NCI-H748 (cell line): ENCODE data around the gene ZCCHC3.
"Not testable (repeated sequence)": the region's sequence is repeated elsewhere in the genome, so short reads cannot be mapped to it uniquely, and the experiment has no call there.

ENCODE experiments used
- DNase-seq: peaks from one replicate; lab custom pipeline; 2025; ENCODE audit not compliant: unreplicated experiment; lab: John Stamatoyannopoulos, UW

Gene ZCCHC3, protein sequence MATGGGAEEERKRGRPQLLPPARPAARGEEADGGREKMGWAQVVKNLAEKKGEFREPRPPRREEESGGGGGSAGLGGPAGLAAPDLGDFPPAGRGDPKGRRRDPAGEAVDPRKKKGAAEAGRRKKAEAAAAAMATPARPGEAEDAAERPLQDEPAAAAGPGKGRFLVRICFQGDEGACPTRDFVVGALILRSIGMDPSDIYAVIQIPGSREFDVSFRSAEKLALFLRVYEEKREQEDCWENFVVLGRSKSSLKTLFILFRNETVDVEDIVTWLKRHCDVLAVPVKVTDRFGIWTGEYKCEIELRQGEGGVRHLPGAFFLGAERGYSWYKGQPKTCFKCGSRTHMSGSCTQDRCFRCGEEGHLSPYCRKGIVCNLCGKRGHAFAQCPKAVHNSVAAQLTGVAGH

DNA sequence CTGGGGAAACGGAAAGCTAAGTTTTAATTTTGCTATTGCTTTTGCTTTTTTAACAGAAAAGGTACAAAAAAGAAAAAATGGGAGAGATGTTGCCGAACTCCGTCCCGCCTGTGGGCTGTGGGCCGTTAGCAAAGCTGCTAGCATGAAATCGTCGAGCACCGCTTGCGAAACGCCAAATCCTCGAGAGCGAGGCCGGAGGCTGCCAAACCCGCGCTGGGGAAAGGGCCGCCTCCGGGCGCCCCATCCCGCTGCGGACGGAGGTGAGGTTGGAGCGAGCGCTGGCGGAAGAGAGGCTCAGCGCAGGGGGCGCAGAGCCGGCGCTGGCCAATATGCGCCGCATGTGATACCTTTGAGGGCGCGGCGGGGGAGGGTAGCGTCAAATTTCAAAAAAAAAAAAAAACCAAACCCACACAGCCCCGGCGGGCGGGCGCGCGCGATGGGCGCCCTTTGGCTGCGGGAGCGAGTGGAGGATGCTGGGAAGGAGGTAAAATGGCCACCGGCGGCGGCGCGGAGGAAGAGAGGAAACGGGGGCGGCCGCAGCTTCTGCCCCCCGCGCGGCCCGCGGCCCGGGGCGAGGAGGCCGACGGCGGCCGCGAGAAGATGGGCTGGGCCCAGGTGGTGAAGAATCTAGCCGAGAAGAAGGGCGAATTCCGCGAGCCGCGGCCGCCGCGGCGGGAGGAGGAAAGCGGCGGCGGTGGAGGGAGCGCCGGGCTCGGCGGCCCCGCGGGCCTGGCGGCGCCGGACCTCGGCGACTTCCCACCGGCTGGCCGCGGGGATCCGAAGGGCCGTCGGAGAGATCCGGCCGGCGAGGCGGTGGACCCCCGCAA, at the start of gene ZCCHC3:
Gene ZCCHC3, plus strand, starts transcription at position 473 of the 827 bp plus-strand sequence. Its CDS starts 17 bp downstream, at position 490.
- DNase-seq: peak; percentile 99

DNA sequence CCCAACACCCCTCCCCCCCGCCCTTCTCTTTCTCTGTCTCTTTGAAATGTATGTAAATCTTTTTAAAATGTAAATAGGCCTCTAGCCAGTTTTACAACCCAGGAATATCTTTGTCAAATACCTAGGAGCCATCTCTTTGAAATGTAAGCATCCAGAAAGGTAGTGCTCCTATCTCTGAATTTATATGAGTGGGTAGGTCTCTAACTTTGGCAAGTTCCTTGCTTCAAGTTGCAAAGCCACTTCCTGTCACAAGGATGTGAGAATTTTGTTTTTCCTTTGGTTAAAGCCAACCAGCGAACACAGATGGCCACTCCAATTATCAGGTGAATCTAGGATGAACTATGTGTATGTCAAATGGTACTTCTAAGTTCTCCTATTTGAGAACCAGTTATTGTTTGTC, 46.0 kb upstream of the ZCCHC3 start:
- no peak for DNase-seq

DNA sequence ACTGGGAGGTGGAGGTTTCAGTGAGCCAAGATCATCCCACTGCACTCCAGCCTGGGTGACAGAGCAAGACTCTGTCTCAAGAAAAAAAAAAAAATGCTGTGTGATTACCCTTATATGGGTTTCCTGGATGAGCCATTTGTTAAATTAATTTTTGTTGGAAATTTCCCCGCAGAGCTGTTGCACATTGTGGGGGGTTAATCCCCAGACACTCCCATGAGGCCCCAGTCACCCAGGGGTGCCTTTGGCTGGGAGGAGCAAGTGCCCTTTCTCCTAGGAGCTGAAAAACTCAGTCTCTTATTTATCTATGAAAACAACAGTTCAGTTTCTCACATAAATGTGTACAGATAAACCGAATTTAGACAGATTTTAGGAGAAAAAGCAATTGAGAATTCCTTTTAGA, 44.6 kb upstream of the ZCCHC3 start:
- DNase-seq: no peak

DNA sequence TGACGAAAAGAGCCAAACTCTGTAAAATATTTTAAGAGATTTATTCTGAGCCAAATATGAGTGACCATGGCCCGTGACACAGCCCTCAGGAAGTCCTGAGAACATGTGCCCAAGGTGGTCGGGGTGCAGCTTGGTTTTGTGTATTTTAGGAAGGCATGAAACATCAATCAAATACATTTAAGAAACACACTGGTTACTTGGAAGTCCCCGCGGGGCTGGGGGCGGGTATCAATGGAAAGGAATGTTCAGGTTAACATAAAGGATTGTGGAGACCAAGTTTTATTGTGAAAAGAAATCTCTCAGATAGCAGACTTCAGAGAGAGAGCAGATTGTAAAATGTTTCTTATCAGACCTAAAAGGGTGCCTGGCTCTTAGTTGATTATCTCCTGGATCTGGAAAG, 43.9 kb upstream of the ZCCHC3 start:
- not testable (repeated sequence) for DNase-seq

DNA sequence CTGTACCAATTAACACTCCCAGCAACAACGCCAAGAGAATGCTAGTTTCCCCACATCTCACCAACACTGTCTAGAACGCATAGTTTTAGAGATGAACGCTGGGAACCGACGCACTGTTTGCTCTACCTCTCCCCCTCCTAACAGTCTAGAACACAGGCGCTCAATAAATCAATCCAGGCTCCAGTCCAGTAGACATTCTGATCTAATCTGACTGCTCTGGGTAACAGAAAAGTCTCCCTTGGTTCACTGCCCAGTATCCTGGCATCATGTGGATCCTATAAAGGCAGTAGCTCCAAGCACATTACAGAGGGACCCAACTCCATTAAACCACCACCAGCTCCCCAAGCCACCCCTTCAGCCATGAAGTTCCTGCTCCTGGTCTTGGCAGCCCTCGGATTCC, 40.0 kb upstream of the ZCCHC3 start, which contains the start of gene DEFB132:
Gene DEFB132, plus strand, starts transcription at position 306 of the 400 bp plus-strand sequence. Its CDS starts 55 bp downstream, at position 361.
- DNase-seq: no peak

DNA sequence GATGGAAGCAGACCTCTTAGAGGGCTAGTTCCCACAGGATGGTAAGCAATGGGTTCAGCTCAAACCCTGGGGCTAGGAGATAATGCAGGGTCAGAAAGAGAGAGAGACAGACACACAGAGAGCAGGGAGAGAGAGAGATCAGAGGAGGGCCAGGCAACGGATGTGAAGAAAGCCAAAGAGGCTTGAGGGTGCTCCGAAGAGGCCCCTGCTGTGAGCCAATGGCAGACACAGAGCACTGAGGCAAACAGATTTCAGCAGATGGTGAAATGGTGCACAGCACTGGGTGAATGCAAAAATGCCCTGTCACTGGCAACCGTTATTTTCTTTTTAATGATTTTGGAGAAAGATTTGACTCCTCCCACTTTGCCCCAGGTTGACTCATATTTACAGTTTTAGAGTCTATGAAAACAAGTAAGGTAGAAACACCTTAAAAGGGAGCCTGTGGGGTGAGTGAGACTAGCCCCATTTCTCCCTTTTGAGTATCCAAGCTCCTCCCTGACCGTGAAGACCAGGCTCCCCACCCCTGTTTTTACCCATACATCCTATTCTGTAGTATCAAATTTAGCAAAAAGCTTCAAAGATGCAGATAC, 39.0 kb upstream of the ZCCHC3 start:
- no peak for DNase-seq

DNA sequence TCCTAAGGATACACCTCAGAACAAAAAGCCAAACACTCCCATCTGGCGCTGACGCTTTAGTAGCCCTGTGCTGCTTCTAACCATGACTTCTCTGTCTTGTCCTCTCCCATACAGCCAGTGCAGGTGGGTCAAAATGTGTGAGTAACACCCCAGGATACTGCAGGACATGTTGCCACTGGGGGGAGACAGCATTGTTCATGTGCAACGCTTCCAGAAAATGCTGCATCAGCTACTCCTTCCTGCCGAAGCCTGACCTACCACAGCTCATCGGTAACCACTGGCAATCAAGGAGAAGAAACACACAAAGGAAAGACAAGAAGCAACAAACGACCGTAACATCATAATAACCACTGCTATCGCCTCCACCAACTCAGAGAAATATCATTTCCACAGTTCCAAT, 38.4 kb upstream of the ZCCHC3 start:
- peak; percentile 32 for DNase-seq

DNA sequence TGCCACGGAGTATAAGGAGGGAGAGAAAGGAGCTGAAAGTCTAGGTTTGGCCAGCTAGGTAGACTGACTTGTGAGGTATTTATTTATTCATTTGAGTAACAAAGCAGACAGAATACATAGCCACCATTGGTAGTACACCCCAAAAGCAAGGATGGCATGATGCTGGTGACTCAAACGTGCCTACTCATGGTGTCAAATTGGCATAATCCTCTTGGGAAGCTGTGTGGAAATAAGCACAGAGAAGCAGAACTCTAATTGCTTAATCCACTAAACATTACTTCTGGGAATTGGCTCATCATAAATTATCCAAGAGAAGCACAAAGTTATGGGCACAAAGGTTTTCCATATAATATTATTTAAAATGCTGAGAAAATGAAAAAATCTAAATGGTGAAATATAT, 37.4 kb upstream of the ZCCHC3 start:
- DNase-seq: no peak

DNA sequence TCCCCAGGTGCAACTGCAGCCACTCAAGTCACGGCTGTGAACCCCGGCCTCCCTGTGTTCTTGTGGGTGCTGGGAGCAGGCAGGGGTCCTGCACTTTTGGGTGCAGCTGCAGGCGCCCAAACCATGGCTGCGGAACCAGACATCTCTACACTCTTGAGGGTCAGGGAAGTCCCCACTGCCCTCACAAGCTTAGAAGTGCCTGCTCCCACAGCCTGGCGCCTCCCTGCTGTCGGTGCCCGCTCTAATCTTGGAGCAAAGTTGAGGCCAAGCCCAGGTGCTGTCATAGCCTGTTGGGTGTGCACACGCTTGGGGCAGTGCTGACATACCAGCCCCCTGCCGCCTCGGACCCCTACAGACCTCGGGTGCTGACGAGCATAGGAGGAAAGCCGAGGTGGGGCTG, 33.7 kb upstream of the ZCCHC3 start:
- DNase-seq: no peak

DNA sequence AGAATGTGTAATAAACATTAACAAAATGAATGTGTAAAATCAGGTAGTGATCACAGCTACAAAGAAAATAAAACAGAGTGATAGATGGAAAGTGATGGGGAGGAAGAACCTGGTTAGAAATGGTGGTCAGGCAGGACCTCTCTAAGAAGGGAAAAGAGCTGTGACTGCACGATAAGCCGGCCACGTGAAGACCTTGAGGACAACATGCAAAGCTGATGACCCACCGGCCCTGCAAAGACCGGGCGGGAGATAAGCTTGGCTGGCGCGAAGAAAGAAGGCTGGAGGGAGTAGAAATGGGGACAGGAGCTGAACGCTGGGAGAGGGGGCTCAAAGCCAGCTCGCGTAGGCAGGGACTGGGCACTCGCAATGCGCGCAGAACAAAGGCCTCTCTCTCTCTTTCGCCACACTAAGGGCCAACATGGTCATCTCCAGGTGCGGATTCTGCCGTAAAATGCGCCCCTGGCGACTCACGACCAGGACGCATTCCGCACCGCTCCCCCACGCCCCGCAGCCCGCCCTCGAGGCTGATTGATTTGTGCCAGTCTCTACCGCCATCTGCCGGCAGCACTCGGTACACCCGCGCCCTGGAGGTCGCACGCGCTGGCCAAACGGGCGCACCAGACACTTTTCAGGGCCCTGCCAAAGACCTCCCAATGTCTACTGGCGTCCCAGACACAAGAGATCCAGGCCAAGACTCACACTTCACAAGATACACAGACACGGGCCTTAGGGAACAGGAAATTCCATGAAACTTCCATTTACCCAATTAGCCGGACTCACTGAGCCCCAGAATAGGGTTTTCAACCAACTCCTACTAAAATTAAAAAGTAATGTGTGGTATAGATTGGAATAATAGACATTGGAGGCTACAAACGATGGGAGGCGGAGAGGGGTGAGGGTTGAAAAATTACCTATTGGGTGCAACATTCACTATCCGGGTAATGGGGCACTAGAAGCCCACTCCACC, 30.5 kb upstream of the ZCCHC3 start:
- DNase-seq: peak; percentile 96

DNA sequence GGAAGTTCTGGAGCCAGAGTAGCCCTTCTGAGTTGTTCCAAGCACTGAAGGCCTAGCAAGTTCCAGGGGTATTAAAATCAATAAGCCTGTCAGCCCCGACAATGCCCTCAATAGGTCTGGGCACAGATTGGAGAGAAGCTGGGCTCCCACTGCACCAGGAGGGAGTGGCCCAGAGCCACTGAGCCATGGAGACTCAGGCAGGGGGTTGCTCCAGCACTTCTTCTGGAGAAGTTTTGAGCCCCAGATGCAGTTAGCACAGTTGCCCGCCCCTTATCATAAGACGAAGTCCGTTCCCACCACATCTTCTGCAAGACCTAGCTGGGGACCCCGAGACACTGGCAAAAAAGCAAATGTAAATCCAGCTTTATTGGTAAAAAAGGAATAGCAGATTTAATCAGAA, 26.9 kb upstream of the ZCCHC3 start:
- DNase-seq: no peak

DNA sequence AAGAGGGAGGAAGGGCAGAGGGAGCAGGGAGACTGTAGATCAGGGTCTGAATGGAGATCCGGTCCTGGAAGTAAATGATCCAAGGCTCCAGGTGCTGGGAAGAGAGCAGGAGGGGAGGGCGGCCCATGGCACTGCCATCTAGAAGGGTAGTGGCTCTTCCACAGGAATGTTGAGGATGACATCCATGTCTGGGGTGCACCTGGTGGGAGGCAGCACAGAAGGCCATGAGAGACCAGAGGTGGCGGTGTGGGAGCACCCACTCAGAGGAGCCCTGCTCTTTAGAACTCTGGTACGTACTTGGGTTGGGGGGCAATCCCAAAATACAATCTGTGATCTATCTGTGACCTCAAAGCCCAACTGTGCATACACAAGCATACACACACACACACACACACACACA, 26.3 kb upstream of the ZCCHC3 start:
- no peak for DNase-seq

DNA sequence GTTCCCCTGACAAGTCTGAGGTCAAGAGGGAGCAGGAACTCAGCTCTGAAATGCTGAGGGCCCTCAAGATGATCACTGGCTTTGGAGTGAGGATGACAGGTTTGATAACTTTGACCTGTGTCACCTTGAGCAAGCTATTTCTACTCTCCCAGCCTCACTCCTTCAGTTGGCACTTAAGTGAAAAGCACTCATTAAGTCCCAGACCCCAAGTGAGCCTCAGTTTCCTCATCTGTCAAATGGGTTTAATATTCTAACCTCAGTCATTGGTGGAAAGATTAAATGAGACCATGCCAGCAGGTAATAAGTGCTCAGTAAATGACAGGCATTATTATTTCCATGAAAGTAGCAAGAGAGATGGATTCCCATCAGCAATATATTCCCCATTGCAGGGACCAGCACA, 25.8 kb upstream of the ZCCHC3 start:
- DNase-seq: no peak

DNA sequence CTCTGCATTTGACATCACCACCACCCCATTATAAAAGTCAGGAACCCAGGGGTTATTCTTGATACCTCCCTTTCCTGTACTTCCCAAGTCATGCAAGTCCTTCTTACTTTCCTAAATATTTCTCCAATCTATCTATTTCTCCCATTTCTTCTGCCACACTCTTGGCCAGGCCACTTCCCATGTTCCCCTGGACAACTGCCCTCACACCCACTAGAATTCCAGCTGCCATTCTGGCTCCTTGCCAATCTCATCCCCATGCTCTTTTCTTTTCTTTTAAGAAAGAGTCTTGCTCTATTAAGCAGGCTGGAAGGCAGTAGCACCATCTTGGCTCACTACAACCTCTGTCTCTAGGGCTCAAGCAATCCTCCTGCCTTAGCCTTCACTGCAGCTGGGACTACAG, 24.7 kb upstream of the ZCCHC3 start:
- DNase-seq: no peak

DNA sequence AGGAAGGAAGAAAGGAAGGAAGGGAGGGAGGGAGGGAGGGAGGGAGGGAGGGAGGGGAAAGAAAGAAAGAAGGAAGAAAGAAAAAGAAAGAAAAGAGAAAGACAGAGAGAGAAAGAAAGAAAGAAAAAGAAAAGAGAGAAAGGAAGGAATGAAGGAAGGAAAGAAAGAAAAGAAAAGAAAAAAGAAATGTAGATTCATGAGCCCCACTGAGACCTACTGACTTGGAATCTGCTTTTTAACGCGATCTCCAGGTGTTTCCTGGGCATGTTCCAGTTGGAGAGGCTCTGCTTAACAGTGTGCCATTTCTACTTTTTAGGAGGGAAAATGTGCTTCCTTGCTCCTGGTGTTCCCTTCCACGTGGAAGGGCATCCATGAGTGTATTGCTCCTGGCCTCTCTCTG, 23.5 kb upstream of the ZCCHC3 start:
- DNase-seq: no peak

DNA sequence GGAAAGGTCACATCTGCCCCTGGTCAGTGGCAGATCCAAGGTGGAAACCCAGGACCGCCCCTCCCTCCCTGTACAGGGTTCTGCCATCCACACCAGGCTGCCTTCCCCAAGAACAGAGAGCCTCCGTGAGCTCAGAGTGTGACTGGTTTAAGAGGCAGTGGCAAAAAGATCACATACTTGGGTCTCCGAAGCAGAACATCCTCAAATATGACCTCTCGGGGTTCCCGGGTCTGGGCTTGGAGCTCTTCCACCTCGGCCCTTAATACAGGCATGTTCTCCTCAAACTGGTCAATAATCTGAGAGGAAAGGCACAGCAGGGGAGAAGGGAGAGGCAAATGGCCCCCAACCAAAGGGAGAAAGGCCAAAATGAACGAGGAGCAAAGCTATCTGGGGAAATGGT, 21.6 kb upstream of the ZCCHC3 start:
- DNase-seq: no peak

DNA sequence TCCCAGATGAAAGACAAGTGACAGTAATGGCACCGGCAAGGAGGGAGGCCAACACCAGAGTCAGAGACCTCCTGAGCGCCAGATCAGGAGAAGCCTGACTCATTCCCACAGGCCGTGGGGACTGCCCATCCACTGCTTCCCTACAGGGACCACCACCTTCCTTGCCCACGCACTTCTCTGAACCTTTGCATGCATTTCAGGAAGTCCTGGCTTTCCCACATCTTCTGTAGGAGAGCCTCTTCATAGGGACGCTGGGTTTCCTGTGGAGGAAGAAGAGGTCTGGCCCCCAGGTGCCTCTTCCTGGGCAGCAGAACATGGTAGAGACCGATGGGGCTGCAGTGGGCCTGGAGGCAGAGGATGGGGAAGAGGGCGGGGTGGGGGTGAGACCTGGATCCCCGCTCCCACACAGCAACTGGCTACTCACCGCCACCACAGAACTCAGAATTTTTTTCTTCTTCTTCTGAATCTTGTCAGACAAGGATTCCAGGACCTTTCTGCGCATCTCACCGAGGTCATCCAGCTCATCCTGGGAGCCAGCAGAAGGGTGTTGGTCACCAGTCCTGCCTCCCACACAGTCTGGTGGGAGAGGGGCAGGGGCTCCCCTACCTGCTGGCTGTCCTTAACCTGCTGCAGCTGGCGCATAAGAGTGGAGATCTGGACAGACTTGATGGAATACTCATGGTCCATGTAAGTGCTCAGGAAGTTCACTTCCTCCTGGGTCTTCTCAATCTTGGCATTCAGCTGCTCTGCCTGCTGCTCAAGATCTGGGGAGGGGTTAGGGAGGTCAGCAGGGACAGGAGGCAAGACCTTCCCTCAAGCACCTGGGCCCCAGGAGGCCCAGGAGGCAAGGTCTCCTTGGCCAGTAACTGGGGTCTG, 20.5 kb upstream of the ZCCHC3 start:
- no peak for DNase-seq

DNA sequence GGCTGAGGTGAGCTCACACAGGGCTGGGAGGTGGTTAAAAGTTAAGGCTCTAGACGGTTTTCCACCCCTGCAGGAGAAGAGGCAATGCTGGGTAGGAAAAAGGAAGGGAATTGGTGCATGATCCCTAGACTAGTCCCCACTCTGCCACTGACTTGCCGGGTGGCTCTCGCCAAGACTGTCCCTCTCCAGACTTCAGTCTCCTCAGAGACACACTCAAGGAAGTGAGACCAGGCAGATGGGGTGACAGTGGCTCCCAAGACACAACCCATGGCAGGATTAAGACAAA, 19.9 kb upstream of the ZCCHC3 start:
- DNase-seq: no peak

DNA sequence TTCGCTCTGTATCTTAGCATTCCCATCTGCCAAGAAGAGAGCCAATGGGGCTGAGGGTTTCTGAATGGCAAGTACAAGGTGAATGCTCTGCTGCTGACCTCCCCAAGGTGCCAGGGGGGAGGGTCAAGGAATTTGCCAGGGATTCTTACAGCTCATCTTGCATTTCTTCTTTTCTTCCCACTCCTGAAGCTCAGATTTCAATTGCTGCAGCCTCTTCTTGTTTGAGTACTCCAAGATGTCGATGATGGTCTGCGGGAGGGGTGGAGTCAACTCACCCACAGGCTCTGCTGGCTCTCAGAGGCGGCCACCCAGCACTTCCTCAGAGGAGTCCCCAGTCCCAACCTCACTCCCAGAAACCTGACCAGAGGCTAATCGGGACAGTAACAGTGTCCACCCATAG, 19.2 kb upstream of the ZCCHC3 start:
- no peak for DNase-seq
